Mesodermal cell (in vitro differentiated cells): Measurements from ENCODE around the gene KPNA5. TPM values are rescaled to one million over a fixed set of nuclear protein-coding genes. Genes with fewer than 3 reads are reported as not detected.
"Not testable (repeated sequence)": the region's sequence is repeated elsewhere in the genome, so short reads cannot be mapped to it uniquely, and the experiment has no call there.

Source experiments
- H3K27ac ChIP-seq: 2 replicates; pipeline ENCODE4 v1.7.0; 2013; ENCODE audit warnings: mild to moderate bottlenecking, low read depth, low read length, moderate library complexity; ENCODE audit not compliant: severe bottlenecking
- H3K36me3 ChIP-seq: 2 replicates; pipeline ENCODE4 v1.7.1; 2013; ENCODE audit warnings: mild to moderate bottlenecking, low read length, moderate library complexity; ENCODE audit not compliant: control insufficient read depth, insufficient read depth
- H3K4me1 ChIP-seq: one replicate; pipeline ENCODE4 v1.7.1; 2013; ENCODE audit warnings: mild to moderate bottlenecking, low read length; ENCODE audit not compliant: insufficient read depth, control insufficient read depth, poor library complexity, severe bottlenecking
- H3K4me3 ChIP-seq: 2 replicates; pipeline ENCODE4 v1.7.0; 2013; ENCODE audit warnings: low read length, control low read depth, mild to moderate bottlenecking; ENCODE audit not compliant: insufficient read depth, poor library complexity, severe bottlenecking; ENCODE audit errors: extremely low read depth
- H3K9me3 ChIP-seq: 2 replicates; pipeline ENCODE4 v1.7.1; 2013; ENCODE audit warnings: mild to moderate bottlenecking, low read length, moderate library complexity; ENCODE audit not compliant: control insufficient read depth
- WGBS, 2 experiments: methylation state at CpG; one replicate each; pipeline ENCODE4 v1.1.5; 2013; ENCODE audit warnings: missing lambda C conversion rate in 2 of 2; ENCODE audit not compliant: insufficient coverage in 2 of 2; 5-methylcytosine and 5-hydroxymethylcytosine counted together
- polyA plus RNA-seq, 2 experiments: library from polyadenylated mRNA; stranded (reverse); fragments of 50-300 nt; gene quantifications; one replicate each; pipeline ENCODE4 v1.2.3, GENCODE V29; 2013

Gene KPNA5
- 4.9 TPM for polyA plus RNA-seq (2013, experiment 1 of 2)
- polyA plus RNA-seq (2013, experiment 2 of 2), result 5.9 TPM

GRCh38 chr6:116680880-116681672 lies at the start of gene KPNA5:
Gene KPNA5 (plus strand): TSS chr6:116681211. CDS start chr6:116681335, 124 bp downstream.
- WGBS, 2 experiments, result 0% methylated on average over 46 to 53 of the region's 69 CpGs
- no peaks in the 10 kb centered on the region for H3K9me3 ChIP-seq
- peak within 1 kb of the TSS; percentile 95 for H3K27ac ChIP-seq
- peaks cover 10% of the 10 kb centered on the region for H3K36me3 ChIP-seq
- H3K4me1 ChIP-seq, result no peaks in the 10 kb centered on the region
- peak within 1 kb of the TSS; percentile 73 for H3K4me3 ChIP-seq

DNA sequence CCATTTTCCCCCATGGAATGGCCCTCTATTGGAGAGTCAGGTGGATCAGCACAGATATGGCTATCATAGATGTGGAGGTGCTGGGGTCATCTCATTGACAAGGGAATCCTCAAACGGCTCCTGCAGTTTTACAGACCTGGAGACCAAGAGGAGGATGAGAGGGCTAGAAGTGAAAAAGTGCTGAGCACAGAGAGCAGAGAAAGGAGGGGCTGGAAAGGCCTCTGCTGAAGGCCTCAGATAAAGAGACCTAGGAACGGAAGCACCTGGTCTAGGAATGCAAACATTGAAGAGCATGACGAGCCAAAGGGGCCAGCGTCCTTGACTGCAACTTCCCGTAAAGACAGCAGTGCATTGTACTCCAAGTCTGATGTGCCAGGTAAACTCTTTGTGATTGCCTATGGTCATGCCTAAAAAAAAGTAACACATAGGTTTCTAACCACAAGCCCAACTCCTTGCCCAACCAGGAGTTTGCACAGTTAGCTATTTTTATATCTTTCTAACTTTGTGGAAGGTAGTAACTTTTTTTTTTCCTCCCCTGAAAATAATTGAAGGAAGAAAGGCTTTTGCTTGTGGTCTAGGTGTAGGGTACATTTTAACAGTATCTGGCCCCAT lies 49.5 kb upstream of the KPNA5 start:
- WGBS, 2 experiments, result 92 to 95% methylated on average over 5 of the region's 5 CpGs
- no peaks in the 10 kb centered on the region for H3K9me3 ChIP-seq

GRCh38 chr6:116633685-116634084 lies 47.3 kb upstream of the KPNA5 start:
- WGBS, 2 experiments, result 83 to 100% methylated on average over 1 of the region's 2 CpGs
- H3K36me3 ChIP-seq, result peaks cover 31% of the 10 kb centered on the region
- no peak overlapping the region for H3K4me3 ChIP-seq
- H3K4me1 ChIP-seq, result no peaks in the 10 kb centered on the region
- no peak overlapping the region for H3K27ac ChIP-seq
- no peaks in the 10 kb centered on the region for H3K9me3 ChIP-seq

More for the DNA sequence above, 49.5 kb upstream of the KPNA5 start:
- no peak overlapping the region for H3K4me3 ChIP-seq
- H3K4me1 ChIP-seq, result no peaks in the 10 kb centered on the region
- peaks cover 24% of the 10 kb centered on the region for H3K36me3 ChIP-seq
- no peak overlapping the region for H3K27ac ChIP-seq

DNA sequence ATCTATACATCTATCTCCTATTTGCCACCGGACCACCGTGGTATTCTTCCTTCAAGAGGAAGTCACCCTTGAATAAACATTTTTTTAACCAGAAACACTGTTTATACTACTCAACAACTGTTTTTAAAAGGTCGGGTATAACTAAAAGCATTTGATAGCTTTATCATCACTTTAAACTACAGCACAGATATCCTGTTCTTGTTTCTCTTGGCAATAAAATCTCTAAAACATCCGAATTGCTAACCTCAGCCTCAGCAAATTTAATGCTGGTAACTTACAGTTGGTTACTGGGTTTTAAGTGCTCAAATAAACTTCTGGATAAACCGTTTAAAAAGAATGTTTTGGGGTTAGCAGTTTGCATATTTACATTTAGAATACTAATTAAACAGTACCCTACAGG lies 32.9 kb upstream of the KPNA5 start:
- 78 to 100% methylated on average over 1 to 3 of the region's 5 CpGs for WGBS, 2 experiments
- H3K4me1 ChIP-seq, result no peaks in the 10 kb centered on the region
- no peaks in the 10 kb centered on the region for H3K9me3 ChIP-seq
- H3K4me3 ChIP-seq, result no peak overlapping the region
- H3K36me3 ChIP-seq, result peaks cover 22% of the 10 kb centered on the region
- no peak overlapping the region for H3K27ac ChIP-seq

- H3K4me1 ChIP-seq, result no peaks in the 10 kb centered on the region
- no peaks in the 10 kb centered on the region for H3K9me3 ChIP-seq
- H3K27ac ChIP-seq, result no peak overlapping the region
- H3K36me3 ChIP-seq, result peaks cover 22% of the 10 kb centered on the region
- WGBS, 2 experiments, result 100% methylated on average over 1 of the region's 3 CpGs; no CpG with 5 or more reads in 1 of the 2 experiments
- H3K4me3 ChIP-seq, result no peak overlapping the region
Observed at GRCh38 chr6:116649129-116649528, 31.9 kb upstream of the KPNA5 start.

GRCh38 chr6:116651916-116652315 lies 29.1 kb upstream of the KPNA5 start:
- Histone ChIP-seq H3K36me3 (peaks cover 6% of the 10 kb centered on the region), H3K9me3 (no peaks in the 10 kb centered on the region)
- 94 to 100% methylated on average over 1 to 2 of the region's 4 CpGs for WGBS, 2 experiments

DNA sequence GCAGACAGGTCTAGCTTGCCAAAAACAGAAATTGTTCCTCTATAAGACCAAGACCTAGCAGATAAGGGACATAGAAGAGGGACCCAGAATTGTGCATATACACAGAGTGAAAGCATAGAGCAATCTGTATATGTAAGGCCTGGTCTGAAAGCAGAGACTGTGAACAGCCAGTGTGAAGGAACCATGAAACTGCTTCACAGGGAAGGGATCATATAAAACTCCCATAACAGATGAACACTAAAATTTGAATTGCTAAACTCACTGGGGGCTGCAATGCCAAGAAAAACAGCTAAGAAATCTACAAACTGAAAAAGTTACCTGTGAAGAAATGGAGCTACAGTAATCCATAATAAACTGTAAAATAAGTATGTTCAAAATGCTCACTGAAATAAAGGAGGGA lies 19.4 kb upstream of the KPNA5 start:
- Histone ChIP-seq H3K4me3 (no peak overlapping the region), H3K4me1 (no peaks in the 10 kb centered on the region), H3K9me3 (no peaks in the 10 kb centered on the region), H3K27ac (no peak overlapping the region), H3K36me3 (no peaks in the 10 kb centered on the region)

More at GRCh38 chr6:116651916-116652315, 29.1 kb upstream of the KPNA5 start:
- no peak overlapping the region for H3K27ac ChIP-seq
- no peaks in the 10 kb centered on the region for H3K4me1 ChIP-seq
- no peak overlapping the region for H3K4me3 ChIP-seq

GRCh38 chr6:116662202-116662601 lies 18.8 kb upstream of the KPNA5 start:
- 83 to 90% methylated on average over 1 of the region's 1 CpG for WGBS, 2 experiments
- H3K36me3 ChIP-seq, result no peaks in the 10 kb centered on the region
- H3K4me1 ChIP-seq, result no peaks in the 10 kb centered on the region
- no peaks in the 10 kb centered on the region for H3K9me3 ChIP-seq
- H3K4me3 ChIP-seq, result no peak overlapping the region
- no peak overlapping the region for H3K27ac ChIP-seq

- 100% methylated on average over 1 of the region's 3 CpGs; no CpG with 5 or more reads in 1 of the 2 experiments for WGBS, 2 experiments
Observed at GRCh38 chr6:116663308-116663707, 17.7 kb upstream of the KPNA5 start.

GRCh38 chr6:116664169-116664568 lies 16.8 kb upstream of the KPNA5 start:
- WGBS, 2 experiments, result no CpG with 5 or more reads among the region's 2 CpGs
- H3K4me3 ChIP-seq, result not testable (repeated sequence)

More at GRCh38 chr6:116663308-116663707, 17.7 kb upstream of the KPNA5 start:
- Histone ChIP-seq H3K4me3 (no peak overlapping the region), H3K4me1 (no peaks in the 10 kb centered on the region), H3K9me3 (no peaks in the 10 kb centered on the region), H3K27ac (no peak overlapping the region), H3K36me3 (no peaks in the 10 kb centered on the region)

GRCh38 chr6:116665464-116665863 lies 15.5 kb upstream of the KPNA5 start:
- Histone ChIP-seq H3K36me3 (no peaks in the 10 kb centered on the region), H3K4me1 (no peaks in the 10 kb centered on the region), H3K4me3 (no peak overlapping the region), H3K9me3 (no peaks in the 10 kb centered on the region), H3K27ac (no peak overlapping the region)
- WGBS, 2 experiments, result 79 to 100% methylated on average over 2 to 3 of the region's 7 CpGs

More at GRCh38 chr6:116664169-116664568, 16.8 kb upstream of the KPNA5 start:
- H3K36me3 ChIP-seq, H3K4me1 ChIP-seq, H3K9me3 ChIP-seq, H3K27ac ChIP-seq: not testable (repeated sequence)
